ENCODE measurements around the gene FREM1.

GRCh38 chr9:14831661-14832060 is 78.6 kb downstream of the FREM1 start:
- TF ChIP-seq CSDC2 (CRISPR knock-in tag; IDR thresholded peaks at IDR 0.05) (no peak), ZNF565 (CRISPR knock-in tag; conservative IDR thresholded peaks at IDR 0.05; ENCODE audit: low read depth) (no peak), PATZ1 (CRISPR knock-in tag; IDR thresholded peaks at IDR 0.05; ENCODE audit: borderline replicate concordance) (no peak), ZFP30 (CRISPR knock-in tag; IDR thresholded peaks at IDR 0.05) (no peak), CREB5 (CRISPR knock-in tag; IDR thresholded peaks at IDR 0.05; ENCODE audit: low read depth) (no peak), ISL1 (CRISPR knock-in tag; IDR thresholded peaks at IDR 0.05) (no peak), OSR1 (CRISPR knock-in tag; IDR thresholded peaks at IDR 0.05) (no peak), TOX (CRISPR knock-in tag; IDR thresholded peaks at IDR 0.05; ENCODE audit: borderline replicate concordance) (no peak), ARNTL (CRISPR knock-in tag; IDR thresholded peaks at IDR 0.05; ENCODE audit: borderline replicate concordance, low read depth) (no peak), ZNF70 (CRISPR knock-in tag; IDR thresholded peaks at IDR 0.05) (no peak), RARB (CRISPR knock-in tag; IDR thresholded peaks at IDR 0.05) (no peak), TCF4 (CRISPR knock-in tag; IDR thresholded peaks at IDR 0.05; ENCODE audit: borderline replicate concordance) (no peak)

Data from SK-N-SH treated with all-trans-retinoic acid at 6 μM for 48 hours (cell line).